Measurements from ENCODE around the gene ITGA5.

DNA sequence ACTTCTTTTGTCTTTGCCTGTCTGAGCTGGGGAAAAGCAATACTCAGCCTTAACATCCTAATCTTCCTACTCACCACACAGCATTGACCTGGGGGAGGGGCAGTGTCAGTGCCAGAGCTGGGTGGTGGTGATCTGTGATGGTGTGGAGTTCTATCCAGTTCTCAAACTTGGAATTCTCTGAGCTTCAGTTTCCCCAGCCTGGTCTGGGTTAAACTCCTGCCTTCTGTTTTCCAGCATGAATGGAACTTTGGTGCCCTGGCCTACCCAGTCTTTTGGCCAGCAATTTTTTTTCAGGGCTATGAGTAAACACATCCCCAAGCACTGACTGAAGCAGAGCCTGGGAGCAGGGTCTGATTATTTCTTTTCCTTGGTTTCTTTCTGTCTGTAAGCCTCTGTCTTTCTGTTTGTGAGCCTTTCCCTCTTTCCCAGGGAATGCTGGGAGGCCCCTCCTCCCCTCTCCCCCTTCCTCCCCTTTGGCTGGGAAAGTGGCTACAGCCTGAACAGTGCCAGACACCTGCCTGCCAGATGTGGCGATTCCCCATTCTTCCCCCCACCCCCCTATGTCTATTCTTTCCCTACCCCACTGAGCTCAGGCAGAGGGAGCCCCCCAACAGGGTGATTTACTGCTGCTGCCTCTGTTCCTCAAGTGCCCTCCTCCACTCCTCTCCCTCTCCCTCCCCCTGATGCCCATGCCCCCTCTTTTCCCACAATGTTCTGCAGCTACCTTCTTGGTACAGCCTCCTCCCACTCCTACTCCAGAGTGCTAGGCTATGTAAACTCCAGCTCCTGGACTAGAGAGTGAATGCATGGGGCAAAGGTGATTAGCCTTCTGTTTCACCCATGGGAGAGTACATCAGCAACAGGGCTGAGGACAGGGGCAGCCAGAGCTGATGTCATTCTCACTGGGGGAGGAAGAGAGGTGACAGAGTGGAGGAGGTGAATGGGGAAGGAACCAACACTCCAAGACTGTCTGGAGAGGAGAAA is 65.9 kb downstream of the ITGA5 start:
- TF ChIP-seq EZH2 (IDR thresholded peaks at IDR 0.05) (no peak), FOXP2 (optimal IDR thresholded peaks at IDR 0.05; ENCODE audit: control extremely low read depth, extremely low read length, insufficient read depth) (peak; percentile 7)
